ENCODE measurements around the gene OR52N1.

The OR52N1 gene

GRCh38 chr11:5791165-5791564 is at the start of gene OR52N1:
OR52N1 (minus strand) TSS chr11:5791265; CDS start chr11:5788816, 2,449 bp downstream.
- no peak for FAIRE-seq
- no peak for DNase-seq (ENCODE audit: extremely low spot score, insufficient read length, low read depth)

DNA sequence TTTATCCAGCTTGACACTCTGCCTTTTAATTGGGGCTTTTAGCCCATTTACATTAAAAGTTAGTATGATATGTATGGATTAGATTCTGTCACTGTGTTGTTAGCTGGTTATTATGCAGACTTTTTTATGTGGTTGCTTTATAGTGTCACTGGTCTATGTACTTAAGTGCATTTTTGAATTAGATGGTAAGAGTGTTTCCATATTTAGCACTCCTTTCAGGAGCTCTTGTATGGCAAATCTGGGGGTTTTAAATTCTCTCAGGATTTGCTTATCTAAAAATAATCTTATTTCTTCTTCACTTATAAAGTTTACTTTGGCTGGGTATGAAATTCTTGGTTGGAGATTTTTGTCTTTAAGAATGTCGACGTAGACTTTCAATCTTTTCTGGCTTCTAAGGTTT is 46.6 kb upstream of the OR52N1 start:
- no peak for FAIRE-seq

GRCh38 chr11:5833446-5833845 is 42.4 kb upstream of the OR52N1 start:
- no peak for DNase-seq (ENCODE audit: extremely low spot score, insufficient read length, low read depth)
- FAIRE-seq: no peak

More for the DNA sequence above, 46.6 kb upstream of the OR52N1 start:
- no peak for DNase-seq (ENCODE audit: extremely low spot score, insufficient read length, low read depth)

DNA sequence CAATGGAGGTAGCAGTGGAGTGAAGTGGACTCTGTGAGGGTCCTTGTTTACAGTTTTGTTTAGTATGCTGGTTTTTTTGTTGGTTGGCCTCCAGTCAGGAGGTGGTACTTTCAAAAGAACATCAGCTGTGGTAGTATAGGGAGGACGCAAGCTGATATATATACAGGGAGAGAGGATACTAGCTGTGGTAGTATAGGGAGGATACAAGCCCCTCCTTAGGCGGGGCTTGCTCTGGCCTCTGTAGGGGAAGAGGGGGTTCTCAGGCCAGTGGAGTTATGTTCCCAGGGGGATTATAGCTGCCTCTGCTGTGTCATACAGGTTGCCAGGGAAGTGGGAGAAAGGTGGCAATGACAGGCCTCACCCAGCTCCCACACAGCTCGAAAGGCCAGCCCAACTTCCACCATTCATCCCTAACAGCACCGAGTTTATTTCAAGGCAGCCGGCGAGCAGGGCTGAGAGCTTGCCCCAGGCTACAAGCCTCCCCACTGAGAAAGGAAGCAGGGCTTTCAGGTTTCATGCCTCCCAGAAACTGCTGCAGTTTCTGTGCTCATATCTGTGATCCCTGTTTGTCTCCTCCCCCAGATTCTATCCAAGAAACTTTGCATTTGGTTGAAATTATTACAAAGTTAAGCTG is 40.2 kb upstream of the OR52N1 start:
- DNase-seq (ENCODE audit: extremely low spot score, insufficient read length, low read depth) (no peak), FAIRE-seq (no peak)

DNA sequence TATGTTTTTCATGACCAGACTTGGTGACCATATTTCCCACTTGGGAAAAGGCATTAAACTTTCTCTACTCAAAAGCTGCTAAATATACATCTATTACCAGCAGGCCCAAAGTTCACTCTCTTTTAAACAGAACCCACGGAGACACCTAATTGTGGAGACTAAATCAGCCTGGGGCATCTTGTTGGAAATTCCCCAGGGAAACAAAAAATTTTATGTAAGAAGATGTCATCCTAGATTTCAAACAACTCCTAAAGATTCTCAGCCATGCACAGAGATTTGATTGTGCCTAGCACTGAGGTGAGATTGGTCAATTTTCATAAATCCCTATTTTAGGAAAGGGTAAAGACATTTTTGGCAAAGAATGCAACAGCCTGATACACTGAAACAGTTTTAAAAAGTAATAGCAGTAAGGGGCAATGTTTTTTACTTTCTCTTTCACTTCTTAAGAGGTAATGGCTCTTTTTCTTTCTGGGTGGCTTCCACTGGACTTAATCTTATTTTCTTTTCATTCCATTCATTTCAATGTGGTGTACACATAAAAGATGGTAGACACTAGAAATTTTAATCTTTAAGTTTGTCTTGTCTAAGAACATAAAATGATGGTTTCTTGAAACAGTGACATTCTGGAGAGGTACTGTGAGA is 27.3 kb upstream of the OR52N1 start:
- FAIRE-seq (peak; percentile 38), DNase-seq (ENCODE audit: extremely low spot score, insufficient read length, low read depth) (no peak)

DNA sequence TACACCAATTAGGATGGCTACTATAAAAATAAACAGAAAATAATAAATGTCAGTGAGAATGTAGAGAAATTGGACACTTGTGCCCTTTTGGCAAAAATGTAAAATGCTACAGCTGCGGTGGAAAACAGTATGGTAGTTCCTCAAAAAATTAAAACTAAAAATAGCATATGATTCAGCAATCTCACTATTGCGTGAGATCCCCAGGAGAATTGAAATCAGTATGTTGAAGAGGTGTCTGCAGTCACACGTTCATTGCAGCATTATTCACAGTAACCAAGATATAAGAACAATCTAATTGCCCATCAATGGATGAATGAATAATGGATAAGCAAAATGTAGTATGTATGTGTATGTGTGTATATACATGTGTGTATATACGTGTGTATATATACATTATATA is 24.5 kb upstream of the OR52N1 start:
- DNase-seq (ENCODE audit: extremely low spot score, insufficient read length, low read depth) (no peak), FAIRE-seq (no peak)

DNA sequence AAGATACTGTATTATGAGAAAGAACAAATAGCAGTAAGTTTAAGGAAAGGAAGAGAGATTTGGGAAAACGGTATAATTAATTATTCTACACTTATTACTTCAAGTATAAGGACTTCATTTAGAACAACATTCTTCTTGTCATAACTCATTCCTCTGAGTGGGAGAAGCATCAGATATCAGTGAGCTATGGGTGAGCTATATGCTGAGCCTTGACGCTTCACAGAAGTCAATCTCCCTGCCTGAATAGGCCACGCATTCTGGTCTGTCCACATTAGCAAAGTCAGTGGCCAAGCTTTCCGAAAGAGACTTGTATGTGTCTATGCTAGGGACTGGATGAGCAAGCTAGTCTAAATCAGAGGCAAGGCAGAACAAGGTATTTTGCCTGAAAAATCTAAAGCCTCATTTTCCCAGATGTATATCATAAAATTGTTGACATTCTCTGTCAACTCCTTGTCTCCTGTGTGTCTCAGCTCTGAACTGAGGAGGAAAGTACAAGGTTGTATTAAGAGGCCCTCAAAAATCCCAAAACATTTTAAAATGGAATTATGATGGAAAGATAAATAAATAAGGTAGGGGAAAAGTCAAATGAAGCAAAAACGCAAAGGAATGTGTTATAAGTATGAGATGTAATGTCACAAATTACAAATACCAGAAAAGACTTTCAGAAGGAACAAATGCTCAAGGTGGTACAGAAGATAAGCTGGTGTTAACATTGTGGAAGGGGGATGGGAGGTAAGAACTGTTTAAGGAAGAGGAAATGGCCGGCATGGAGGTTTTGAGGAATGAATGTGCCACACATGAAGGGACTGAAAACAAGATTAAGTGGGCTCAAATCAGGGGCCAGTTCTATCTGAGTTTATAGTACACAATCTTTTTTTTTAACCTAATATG is 19.1 kb upstream of the OR52N1 start:
- FAIRE-seq (no peak), DNase-seq (ENCODE audit: extremely low spot score, insufficient read length, low read depth) (no peak)

- DNase-seq (ENCODE audit: extremely low spot score, insufficient read length, low read depth) (no peak), FAIRE-seq (peak; percentile 5)
Observed at GRCh38 chr11:5809122-5809519, 18.1 kb upstream of the OR52N1 start.

- DNase-seq (ENCODE audit: extremely low spot score, insufficient read length, low read depth): no peak
- FAIRE-seq: peak; percentile 87
Observed at GRCh38 chr11:5808500-5809121, 17.5 kb upstream of the OR52N1 start, which contains the start of gene OR52N2. OR52N2 (plus strand) TSS chr11:5808924; CDS start chr11:5820336, 11,412 bp downstream.

DNA sequence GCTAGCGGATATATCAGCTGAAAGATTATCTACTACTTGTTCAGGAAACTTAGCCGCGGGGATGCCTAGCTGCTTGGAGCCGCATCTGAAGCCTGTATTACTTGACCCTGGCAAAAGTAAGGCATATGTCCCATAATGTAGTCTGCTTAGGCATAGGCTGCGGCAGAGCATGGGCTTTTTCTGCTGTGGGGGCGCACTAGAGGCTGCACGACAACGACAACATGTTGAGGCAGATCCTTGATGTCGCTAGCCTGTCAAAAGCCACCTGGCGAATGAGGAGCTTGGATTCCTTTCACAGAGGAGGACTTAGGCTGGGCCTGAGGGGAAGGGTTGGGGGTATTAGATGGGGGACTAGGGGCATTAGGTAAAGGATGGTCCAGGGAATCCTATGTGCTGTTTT is 16.5 kb upstream of the OR52N1 start:
- FAIRE-seq: no peak

DNA sequence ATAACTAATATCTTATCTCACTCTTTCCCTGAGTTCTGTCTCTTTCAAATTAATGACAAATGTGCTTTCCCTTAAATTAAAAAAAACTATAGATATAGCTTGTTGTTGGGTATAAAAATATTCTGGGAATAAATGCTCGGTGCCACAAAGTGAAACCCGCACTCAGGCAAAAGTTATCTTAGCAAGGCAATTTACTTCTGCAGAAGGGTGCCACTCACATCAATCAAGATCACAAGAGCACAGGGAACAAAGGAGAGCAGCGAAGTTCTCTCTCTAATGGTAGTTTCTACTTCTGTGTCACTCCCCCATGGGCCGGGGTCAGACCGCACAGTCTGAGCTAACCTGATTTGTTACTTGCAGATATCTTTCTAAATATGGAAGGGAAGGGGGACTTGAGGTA is 12.9 kb upstream of the OR52N1 start:
- FAIRE-seq (no peak), DNase-seq (ENCODE audit: extremely low spot score, insufficient read length, low read depth) (no peak)

More for the DNA sequence above, 16.5 kb upstream of the OR52N1 start:
- DNase-seq (ENCODE audit: extremely low spot score, insufficient read length, low read depth): no peak

GRCh38 chr11:5796541-5796940 is 5.5 kb upstream of the OR52N1 start:
- DNase-seq (ENCODE audit: extremely low spot score, insufficient read length, low read depth): no peak
- FAIRE-seq: no peak

- no peak for FAIRE-seq
- no peak for DNase-seq (ENCODE audit: extremely low spot score, insufficient read length, low read depth)
Observed at GRCh38 chr11:5783255-5783654, 7.8 kb downstream of the OR52N1 start, which contains the start of gene OR52N5. OR52N5 (minus strand) TSS chr11:5783355; CDS start chr11:5778634, 4,721 bp downstream.

- DNase-seq (ENCODE audit: extremely low spot score, insufficient read length, low read depth) (no peak), FAIRE-seq (no peak)
Observed at GRCh38 chr11:5767056-5767455, 24.0 kb downstream of the OR52N1 start.

- no peak for DNase-seq (ENCODE audit: extremely low spot score, insufficient read length, low read depth)
- no peak for FAIRE-seq
Observed at GRCh38 chr11:5753943-5754342, 37.1 kb downstream of the OR52N1 start, which contains the start of gene OR52N4. OR52N4 (plus strand) TSS chr11:5754243; CDS start chr11:5754741, 498 bp downstream.

- FAIRE-seq: no peak
- no peak for DNase-seq (ENCODE audit: extremely low spot score, insufficient read length, low read depth)
Observed at GRCh38 chr11:5749836-5750235, 41.2 kb downstream of the OR52N1 start.

DNA sequence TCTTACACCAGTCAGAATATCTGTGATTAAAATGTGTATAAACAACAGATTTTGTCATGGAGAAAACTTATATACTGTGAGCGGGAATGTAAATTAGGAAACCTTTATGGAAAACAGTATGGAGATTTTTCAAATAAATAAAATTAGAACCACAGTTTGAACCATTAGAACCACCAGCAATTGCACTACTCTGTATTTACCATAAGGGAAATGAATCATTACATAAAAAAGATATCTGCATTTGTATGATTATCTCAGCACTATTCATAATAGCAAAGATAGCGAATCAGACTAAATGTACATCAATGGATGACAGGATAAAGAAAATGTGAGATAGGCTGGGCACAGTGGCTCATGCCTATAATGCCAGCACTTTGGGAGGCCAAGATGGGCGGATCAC is 44.5 kb downstream of the OR52N1 start:
- no peak for FAIRE-seq
- DNase-seq (ENCODE audit: extremely low spot score, insufficient read length, low read depth): no peak

- no peak for DNase-seq (ENCODE audit: extremely low spot score, insufficient read length, low read depth)
Observed at GRCh38 chr11:5738431-5738830, 52.6 kb downstream of the OR52N1 start.

DNA sequence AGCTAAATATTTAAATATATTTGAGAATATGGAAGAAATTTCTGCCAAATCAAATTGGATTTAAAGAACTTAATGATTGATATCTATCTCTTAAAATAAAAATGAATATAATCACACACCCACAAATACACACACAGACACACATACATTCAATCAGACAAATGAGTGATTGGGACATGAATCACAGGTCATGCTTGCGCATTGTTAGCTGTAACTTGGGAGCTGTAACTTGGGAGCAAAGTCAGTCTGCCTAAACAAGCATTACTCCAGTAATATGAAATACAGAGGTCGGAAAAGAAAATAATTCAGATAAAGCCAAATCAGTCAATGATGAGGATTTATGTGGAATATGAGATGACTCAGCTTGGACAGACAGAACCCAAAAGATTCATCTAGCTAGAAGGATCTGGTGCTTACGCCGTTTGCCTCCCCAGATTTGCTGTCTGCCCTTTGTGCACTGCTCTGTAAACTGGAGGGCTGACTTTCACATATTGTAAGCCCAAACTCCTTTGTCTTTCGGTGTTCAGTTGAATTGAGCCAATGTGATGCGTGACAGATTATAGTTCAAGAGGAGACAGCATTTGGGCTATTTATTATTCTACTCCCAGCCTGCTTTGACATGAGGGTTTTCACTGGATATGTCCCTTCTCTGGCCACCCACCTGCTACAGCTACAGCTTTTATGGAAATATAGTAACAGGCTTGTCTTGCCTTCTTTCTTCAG is 53.2 kb downstream of the OR52N1 start:
- no peak for FAIRE-seq
- DNase-seq (ENCODE audit: extremely low spot score, insufficient read length, low read depth): no peak

More at GRCh38 chr11:5738431-5738830, 52.6 kb downstream of the OR52N1 start:
- FAIRE-seq: no peak
